DND-41 (cell line): ENCODE results near the gene ARPP21.

ENCODE experiments used
- ATAC-seq: fragments of 200-7000 bp; cut with Tn5 transposase; 3 replicates; pipeline ENCODE4 v1.9.1; 2021; ENCODE audit warnings: low read depth; ENCODE audit not compliant: insufficient read depth
- DNase-seq: peaks from one replicate; pipeline ENCODE4 v3.0.0-alpha.2; 2020
- H2AFZ ChIP-seq: 2 replicates; pipeline ENCODE4 v1.6.0; 2012; ENCODE audit warnings: low read depth, low read length
- H3K27ac ChIP-seq: 2 replicates; pipeline ENCODE4 v1.5.1; 2012; ENCODE audit warnings: low read length, inconsistent platforms
- H3K27me3 ChIP-seq: fragments of 200-600 bp; sonication (generic); 2 replicates; pipeline ENCODE4 v1.6.0; 2012; ENCODE audit warnings: low read length, mild to moderate bottlenecking, inconsistent platforms; ENCODE audit not compliant: insufficient read depth, poor library complexity
- H3K36me3 ChIP-seq: 2 replicates; pipeline ENCODE4 v1.5.1; 2012; ENCODE audit warnings: low read length, inconsistent platforms; ENCODE audit not compliant: insufficient read depth
- H3K4me1 ChIP-seq: 2 replicates; pipeline ENCODE4 v1.5.1; 2012; ENCODE audit warnings: mild to moderate bottlenecking, low read length; ENCODE audit not compliant: insufficient read depth
- H3K4me2 ChIP-seq: 2 replicates; pipeline ENCODE4 v1.6.0; 2012; ENCODE audit warnings: mild to moderate bottlenecking, moderate library complexity, low read length, inconsistent platforms; ENCODE audit not compliant: insufficient read depth
- H3K4me3 ChIP-seq, 2 experiments: fragments of 200-600 bp in 1 of 2; shearing (Covaris generic) in 1 of 2; 2 replicates each; pipeline ENCODE4 v1.5.1; 2012 to 2016; ENCODE audit warnings: inconsistent platforms in 2 of 2, low read length in 2 of 2, mild to moderate bottlenecking in 2 of 2, low read depth in 1 of 2, moderate library complexity in 1 of 2
- H3K79me2 ChIP-seq: 2 replicates; pipeline ENCODE4 v1.6.0; 2012; ENCODE audit warnings: low read length, inconsistent platforms; ENCODE audit not compliant: insufficient read depth
- H3K9ac ChIP-seq: 2 replicates; pipeline ENCODE4 v1.6.0; 2012; ENCODE audit warnings: low read depth, mild to moderate bottlenecking, inconsistent platforms, low read length, moderate library complexity
- H3K9me3 ChIP-seq: 2 replicates; pipeline ENCODE4 v1.5.1; 2012; ENCODE audit warnings: low read length, moderate library complexity, mild to moderate bottlenecking, inconsistent platforms; ENCODE audit not compliant: insufficient read depth, severe bottlenecking
- H4K20me1 ChIP-seq: 2 replicates; pipeline ENCODE4 v1.6.0; 2012; ENCODE audit warnings: low read length; ENCODE audit not compliant: insufficient read depth
- CTCF ChIP-seq: IDR thresholded peaks from 2 replicates; pipeline ENCODE4 v1.5.1; 2012; ENCODE audit warnings: borderline replicate concordance, low read length, moderate library complexity, mild to moderate bottlenecking; ENCODE audit not compliant: poor library complexity, severe bottlenecking; ENCODE audit errors: extremely low read depth
- EZH2 ChIP-seq: IDR thresholded peaks from 3 replicates; pipeline ENCODE4 v1.6.1; 2012; ENCODE audit warnings: borderline replicate concordance, low read depth, mild to moderate bottlenecking, moderate library complexity, low read length, inconsistent platforms; ENCODE audit not compliant: severe bottlenecking

Gene ARPP21

GRCh38 chr3:35817216-35817615 is 177.9 kb downstream of the ARPP21 start:
- no peak overlapping the region for H3K4me2 ChIP-seq
- no peaks in the 10 kb centered on the region for H3K79me2 ChIP-seq
- DNase-seq (no peak), ATAC-seq (no peak)
- no peak overlapping the region for H3K9ac ChIP-seq
- H3K9me3 ChIP-seq = no peaks in the 10 kb centered on the region
- no peaks in the 10 kb centered on the region for H3K36me3 ChIP-seq
- H3K27ac ChIP-seq = no peak overlapping the region
- H3K4me3 ChIP-seq = no peak overlapping the region
- H2AFZ ChIP-seq = no peak overlapping the region
- no peaks in the 10 kb centered on the region for H3K27me3 ChIP-seq
- no peaks in the 10 kb centered on the region for H3K4me1 ChIP-seq
- no peaks in the 10 kb centered on the region for H4K20me1 ChIP-seq
- no peak for TF ChIP-seq EZH2
- no peak for TF ChIP-seq CTCF

- H3K27ac ChIP-seq = no peak overlapping the region
- no peaks in the 10 kb centered on the region for H3K36me3 ChIP-seq
- no peaks in the 10 kb centered on the region for H3K4me1 ChIP-seq
- no peak overlapping the region for H3K4me3 ChIP-seq
- no peaks in the 10 kb centered on the region for H3K27me3 ChIP-seq
- H3K79me2 ChIP-seq = no peaks in the 10 kb centered on the region
- TF ChIP-seq EZH2 = no peak
- no peak for TF ChIP-seq CTCF
- H3K9me3 ChIP-seq = no peaks in the 10 kb centered on the region
- H4K20me1 ChIP-seq = no peaks in the 10 kb centered on the region
- no peak overlapping the region for H3K9ac ChIP-seq
- no peak overlapping the region for H2AFZ ChIP-seq
- DNase-seq (no peak), ATAC-seq (no peak)
- no peak overlapping the region for H3K4me2 ChIP-seq
Observed at GRCh38 chr3:35832140-35832571, 192.8 kb downstream of the ARPP21 start.
